ENCODE results near the gene SOCS6. TPM values are rescaled to one million over a fixed set of nuclear protein-coding genes. Genes with fewer than 3 reads are reported as not detected.

The SOCS6 gene
- total and polyA plus RNA-seq, 10 donors, result 1.3 to 11.5 (median 7.1) TPM

- Histone ChIP-seq H3K27ac (no peak overlapping the region), H3K4me1 (no peaks in the 10 kb centered on the region), H3K9me3 (no peaks in the 10 kb centered on the region), H3K4me3 (no peak overlapping the region), H3K36me3 (peaks cover 0 to 21% (median 2%) of the 10 kb centered on the region in 6 donors), H3K27me3 (replicated peaks in 1 of 7) (no peaks in the 10 kb centered on the region)
- WGBS, 5 donors, result 90 to 95% (median 93%) methylated on average over 2 of the region's 2 CpGs
- intact Hi-C loops (cut with DNase I; ENCODE audit: low total_unique reads), result no loop called here
- TF ChIP-seq POLR2AphosphoS5 (IDR thresholded peaks at IDR 0.05) (no peak), POLR2A (IDR thresholded peaks at IDR 0.05) (no peak), CTCF (IDR thresholded peaks at IDR 0.05 in 8 of 11, conservative IDR thresholded peaks at IDR 0.05 in 3 of 11) (no peak)
- DNase-seq, result no peak
These were observed 33.5 kb downstream of the SOCS6 start for GRCh38 chr18:70322385-70322784.

GRCh38 chr18:70322928-70323327 lies 34.1 kb downstream of the SOCS6 start:
- H3K4me1 ChIP-seq, result no peaks in the 10 kb centered on the region
- 89 to 93% (median 92%) methylated on average over 5 of the region's 5 CpGs for WGBS, 5 donors
- DNase-seq, result no peak
- no peak overlapping the region for H3K27ac ChIP-seq
- H3K4me3 ChIP-seq, result no peak overlapping the region
- TF ChIP-seq POLR2A (IDR thresholded peaks at IDR 0.05) (no peak), CTCF (IDR thresholded peaks at IDR 0.05 in 8 of 11, conservative IDR thresholded peaks at IDR 0.05 in 3 of 11) (no peak), POLR2AphosphoS5 (IDR thresholded peaks at IDR 0.05) (no peak)
- H3K9me3 ChIP-seq, result no peaks in the 10 kb centered on the region
- intact Hi-C loops (cut with DNase I; ENCODE audit: low total_unique reads), result no loop called here
- peaks cover 0 to 21% (median 2%) of the 10 kb centered on the region in 6 donors for H3K36me3 ChIP-seq
- H3K27me3 ChIP-seq (replicated peaks in 1 of 7), result no peaks in the 10 kb centered on the region

GRCh38 chr18:70324897-70325296 lies 36.1 kb downstream of the SOCS6 start:
- Histone ChIP-seq H3K27ac (no peak overlapping the region), H3K36me3 (peaks cover 0 to 21% (median 2%) of the 10 kb centered on the region in 6 donors), H3K9me3 (no peaks in the 10 kb centered on the region), H3K4me1 (peaks cover 0 to 9% (median 2%) of the 10 kb centered on the region in 6 donors), H3K4me3 (no peak overlapping the region), H3K27me3 (replicated peaks in 1 of 7) (no peaks in the 10 kb centered on the region)
- 91 to 96% (median 95%) methylated on average over 16 to 20 of the region's 20 CpGs for WGBS, 5 donors
- intact Hi-C loops (cut with DNase I; ENCODE audit: low total_unique reads), result no loop called here
- no peak for DNase-seq
- TF ChIP-seq POLR2A (IDR thresholded peaks at IDR 0.05) (no peak), CTCF (IDR thresholded peaks at IDR 0.05 in 8 of 11, conservative IDR thresholded peaks at IDR 0.05 in 3 of 11) (no peak), POLR2AphosphoS5 (IDR thresholded peaks at IDR 0.05) (no peak)

GRCh38 chr18:70326255-70326654 lies 37.4 kb downstream of the SOCS6 start:
- H3K4me3 ChIP-seq, result no peak overlapping the region
- peaks cover 0 to 9% (median 2%) of the 10 kb centered on the region in 6 donors for H3K4me1 ChIP-seq
- 76 to 95% (median 85%) methylated on average over 1 of the region's 1 CpG for WGBS, 5 donors
- H3K9me3 ChIP-seq, result no peaks in the 10 kb centered on the region
- H3K27me3 ChIP-seq (replicated peaks in 1 of 7), result no peaks in the 10 kb centered on the region
- H3K36me3 ChIP-seq, result peaks cover 0 to 21% (median 2%) of the 10 kb centered on the region in 6 donors
- TF ChIP-seq POLR2AphosphoS5 (IDR thresholded peaks at IDR 0.05) (no peak), POLR2A (IDR thresholded peaks at IDR 0.05) (no peak), CTCF (IDR thresholded peaks at IDR 0.05 in 8 of 11, conservative IDR thresholded peaks at IDR 0.05 in 3 of 11) (no peak)
- DNase-seq, result no peak
- intact Hi-C loops (cut with DNase I; ENCODE audit: low total_unique reads), result no loop called here
- H3K27ac ChIP-seq, result no peak overlapping the region
